Globus pallidus (tissue), 1 donor: ENCODE data around the gene D2HGDH.
A peak's percentile ranks its signal among the peaks of the same experiment; 100 is the strongest.

Experiments used
- DNase-seq: peaks from one replicate; pipeline ENCODE4 v3.0.0-alpha.2; 2015; ENCODE audit warnings: low spot score

Gene D2HGDH

GRCh38 chr2:241734467-241735208, at the start of gene D2HGDH:
Gene D2HGDH, plus strand, starts transcription at chr2:241734630. Its CDS starts 595 bp downstream, at chr2:241735225.
- DNase-seq: peak; percentile 90

- no peak for DNase-seq
Observed at GRCh38 chr2:241686324-241686649, 48.1 kb upstream of the D2HGDH start.

- peak; percentile 95 for DNase-seq
Observed at GRCh38 chr2:241686650-241687425, 47.6 kb upstream of the D2HGDH start, which contains the start of gene DTYMK. Gene DTYMK, minus strand, starts transcription at chr2:241686815. Its CDS starts 32 bp downstream, at chr2:241686783.

GRCh38 chr2:241689306-241689705, 45.1 kb upstream of the D2HGDH start:
- DNase-seq: no peak

GRCh38 chr2:241690202-241690717, 44.2 kb upstream of the D2HGDH start:
- no peak for DNase-seq

GRCh38 chr2:241692448-241692847, 42.0 kb upstream of the D2HGDH start:
- DNase-seq: no peak

- DNase-seq: no peak
Observed at GRCh38 chr2:241695651-241696050, 38.8 kb upstream of the D2HGDH start.

GRCh38 chr2:241701149-241701398, 33.4 kb upstream of the D2HGDH start:
- no peak for DNase-seq

- DNase-seq: peak; percentile 88
Observed at GRCh38 chr2:241701399-241702154, 32.9 kb upstream of the D2HGDH start, which contains the start of gene ING5. Gene ING5, plus strand, starts transcription at chr2:241702039. Its CDS starts 27 bp downstream, at chr2:241702066.

- DNase-seq: peak; percentile 88
Observed at GRCh38 chr2:241702155-241703031, 32.0 kb upstream of the D2HGDH start.

- peak; percentile 16 for DNase-seq
Observed at GRCh38 chr2:241703032-241703604, 31.3 kb upstream of the D2HGDH start.

- DNase-seq: no peak
Observed at GRCh38 chr2:241706537-241706936, 27.9 kb upstream of the D2HGDH start.

- no peak for DNase-seq
Observed at GRCh38 chr2:241708879-241709278, 25.6 kb upstream of the D2HGDH start.

GRCh38 chr2:241719093-241719492, 15.3 kb upstream of the D2HGDH start:
- no peak for DNase-seq

- no peak for DNase-seq
Observed at GRCh38 chr2:241720099-241720498, 14.3 kb upstream of the D2HGDH start.

GRCh38 chr2:241720560-241720959, 13.9 kb upstream of the D2HGDH start:
- DNase-seq: no peak

GRCh38 chr2:241721852-241722251, 12.6 kb upstream of the D2HGDH start:
- no peak for DNase-seq

GRCh38 chr2:241722896-241723454, 11.5 kb upstream of the D2HGDH start:
- DNase-seq: no peak

- DNase-seq: no peak
Observed at GRCh38 chr2:241724259-241724974, 10.0 kb upstream of the D2HGDH start.
